Dendritic cell treated with granulocyte-macrophage colony-stimulating factor and Interleukin-4, amounts not matched to agents 40 ng/mL and 50 ng/mL, for 4 days (primary cell): Measurements from ENCODE around the gene YBX2.
A peak's percentile ranks its signal among the peaks of the same experiment; 100 is the strongest.
"Not testable (repeated sequence)": the region's sequence is repeated elsewhere in the genome, so short reads cannot be mapped to it uniquely, and the experiment has no call there.

Experiments used
- H3K27ac Mint-ChIP-seq: one replicate; pipeline ENCODE4 v1.8.0; 2022; ENCODE audit warnings: mild to moderate bottlenecking, mixed read lengths
- H3K27me3 Mint-ChIP-seq: one replicate; pipeline ENCODE4 v1.8.0; 2022; ENCODE audit warnings: mild to moderate bottlenecking, mixed read lengths
- H3K36me3 Mint-ChIP-seq: one replicate; pipeline ENCODE4 v1.8.0; 2022; ENCODE audit warnings: low read depth, mixed read lengths
- H3K4me1 Mint-ChIP-seq: one replicate; pipeline ENCODE4 v1.8.0; 2022; ENCODE audit warnings: low read depth, mixed read lengths
- H3K4me3 Mint-ChIP-seq: one replicate; pipeline ENCODE4 v1.8.0; 2022; ENCODE audit warnings: mild to moderate bottlenecking, moderate library complexity, mixed read lengths
- H3K9me3 Mint-ChIP-seq: one replicate; pipeline ENCODE4 v1.8.0; 2022; ENCODE audit warnings: mixed read lengths
- intact Hi-C: fragments of 100-400 bp; cut with micrococcal nuclease; formaldehyde crosslinking; loops from one replicate; pipeline ENCODE4 v1.15.0; 2022

Gene YBX2

DNA sequence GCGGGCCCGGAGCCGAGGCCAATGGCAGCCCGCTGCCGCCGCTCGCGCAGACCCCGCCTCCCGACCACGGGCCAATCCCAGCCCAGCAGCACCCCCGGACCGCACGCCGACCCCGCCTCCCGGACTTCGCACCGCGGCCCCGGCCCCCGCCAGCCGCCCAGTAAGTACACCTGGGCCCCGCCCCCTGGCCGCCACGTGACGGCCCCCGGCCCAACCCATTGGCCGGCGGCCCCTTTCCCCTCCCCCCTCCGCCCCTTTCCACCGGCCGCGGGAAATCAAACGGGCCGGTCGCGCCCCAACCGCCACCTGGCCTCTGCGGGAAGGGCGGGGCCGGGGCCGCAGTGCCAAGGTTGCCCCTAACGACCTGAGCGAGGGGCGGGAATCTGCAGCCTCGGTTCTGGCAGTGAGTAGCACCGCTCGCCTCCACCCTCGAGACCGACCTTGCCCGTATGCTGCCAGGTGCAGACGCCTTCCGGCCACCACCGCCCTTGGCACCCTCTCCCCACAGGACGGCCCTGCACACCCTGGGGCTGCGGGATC is at the start of gene YBX2:
YBX2 (minus strand) TSS at position 26 of the 540 bp plus-strand sequence. CDS start 139 bp downstream, outside the sequence.
- H3K27ac Mint-ChIP-seq: no peak within 1 kb of the TSS
- intact Hi-C loops: no loop called here

DNA sequence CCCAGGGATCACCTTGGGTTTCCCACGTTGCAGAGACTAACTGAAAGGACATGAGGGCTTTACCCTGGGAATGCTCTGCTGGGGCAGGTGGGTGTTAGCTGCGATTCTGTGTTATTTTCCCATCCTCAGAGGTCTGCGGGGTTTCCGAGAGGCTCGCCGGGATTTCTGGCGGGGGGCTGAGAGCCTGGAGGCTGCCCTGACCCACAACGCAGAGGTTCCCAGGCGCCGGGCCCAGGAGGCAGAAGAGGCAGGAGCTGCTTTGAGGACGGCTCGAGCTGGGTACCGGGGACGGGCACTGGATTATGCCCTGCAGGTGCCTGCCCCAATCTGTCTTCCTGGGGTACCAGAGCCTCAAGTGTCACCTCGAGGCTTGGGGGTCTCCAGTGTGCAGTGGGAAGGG is 48.8 kb upstream of the YBX2 start:
- Mint-ChIP-seq H3K27ac (peak overlapping the region; percentile 19), H3K36me3 (peaks cover 91% of the 10 kb centered on the region), H3K4me1 (peaks cover 26% of the 10 kb centered on the region), H3K9me3 (no peaks in the 10 kb centered on the region), H3K27me3 (no peaks in the 10 kb centered on the region), H3K4me3 (no peak overlapping the region)
- intact Hi-C loops: no loop called here

More for the DNA sequence above, at the start of gene YBX2:
- H3K27me3 Mint-ChIP-seq: peaks cover 81% of the 10 kb centered on the region
- H3K4me3 Mint-ChIP-seq: peak within 1 kb of the TSS; percentile 61
- no peaks in the 10 kb centered on the region for H3K36me3 Mint-ChIP-seq
- H3K9me3 Mint-ChIP-seq: no peaks in the 10 kb centered on the region
- H3K4me1 Mint-ChIP-seq: peaks cover 30% of the 10 kb centered on the region

DNA sequence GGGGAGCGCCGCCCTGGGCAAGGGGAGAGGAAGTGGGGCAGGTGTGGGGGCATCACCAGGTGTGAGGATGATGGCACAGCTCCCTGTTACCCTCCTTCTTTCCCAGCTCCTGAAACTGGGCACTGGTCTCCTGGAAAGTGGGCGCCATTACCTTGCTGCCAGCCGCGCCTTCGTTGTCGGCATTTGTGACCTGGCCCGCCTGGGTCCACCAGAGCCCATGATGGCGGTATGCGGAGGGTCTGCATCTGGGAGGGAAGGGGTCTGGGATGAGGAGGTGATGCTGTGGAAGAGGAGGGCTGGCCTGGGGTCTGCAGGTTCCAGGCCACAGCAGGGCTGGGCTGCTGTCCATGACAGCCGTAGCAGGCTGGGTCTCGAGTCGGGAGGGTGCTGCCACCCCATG is 47.4 kb upstream of the YBX2 start:
- Mint-ChIP-seq H3K4me3 (no peak overlapping the region), H3K36me3 (peaks cover 77% of the 10 kb centered on the region), H3K27me3 (no peaks in the 10 kb centered on the region), H3K27ac (no peak overlapping the region), H3K9me3 (no peaks in the 10 kb centered on the region), H3K4me1 (peaks cover 28% of the 10 kb centered on the region)
- intact Hi-C loops: no loop called here

DNA sequence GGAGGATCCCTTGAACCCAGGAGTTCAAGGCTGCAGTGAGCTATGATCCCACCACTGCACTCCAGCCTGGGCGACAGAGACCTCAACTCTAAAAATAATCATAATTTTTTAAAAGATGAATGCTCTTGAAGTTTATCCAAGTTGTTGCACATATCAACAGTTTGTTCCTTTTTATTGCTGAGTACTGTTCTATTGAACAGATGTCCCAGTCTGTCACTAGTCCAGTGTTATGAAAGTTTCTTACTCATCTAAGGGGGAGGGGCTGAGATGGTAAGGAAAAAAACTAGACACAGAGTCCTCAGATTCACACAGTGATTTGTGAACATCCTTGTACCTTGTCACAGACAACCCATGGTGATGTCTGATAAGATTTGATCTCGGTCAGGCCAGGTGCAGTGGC is 45.7 kb upstream of the YBX2 start:
- Mint-ChIP-seq H3K36me3 (peaks cover 64% of the 10 kb centered on the region), H3K9me3 (no peaks in the 10 kb centered on the region), H3K27ac (no peak overlapping the region), H3K27me3 (no peaks in the 10 kb centered on the region), H3K4me3 (no peak overlapping the region), H3K4me1 (peaks cover 44% of the 10 kb centered on the region)
- intact Hi-C loops: no loop called here

DNA sequence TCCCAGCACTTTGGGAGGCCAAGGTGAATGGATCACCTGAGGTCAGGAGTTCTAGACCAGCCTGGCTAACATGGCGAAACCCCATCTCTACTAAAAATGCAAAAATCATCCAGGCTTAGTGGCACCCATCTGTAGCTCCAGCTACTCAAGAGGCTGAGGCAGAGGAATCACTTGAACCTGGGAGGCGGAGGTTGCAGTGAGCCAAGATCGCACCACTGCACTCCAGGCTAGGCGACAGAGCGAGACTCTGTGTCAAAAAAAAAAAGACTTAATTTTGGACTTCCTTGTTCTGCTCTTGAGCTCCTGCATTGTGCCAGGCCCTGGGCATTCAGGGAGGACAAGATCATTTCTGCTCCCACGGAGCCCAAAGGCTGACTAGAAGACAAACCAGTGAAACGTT is 43.2 kb upstream of the YBX2 start:
- Mint-ChIP-seq H3K36me3 (peaks cover 38% of the 10 kb centered on the region), H3K27ac (peak overlapping the region; percentile 73), H3K4me3 (peak overlapping the region; percentile 80), H3K4me1 (peaks cover 49% of the 10 kb centered on the region)
- intact Hi-C loops: loop anchor here (10.0 kb wide), 1 partner anchor 53 kb away; the partner anchor contains the start of gene SLC2A4
- not testable (repeated sequence) for H3K27me3 Mint-ChIP-seq, H3K9me3 Mint-ChIP-seq

DNA sequence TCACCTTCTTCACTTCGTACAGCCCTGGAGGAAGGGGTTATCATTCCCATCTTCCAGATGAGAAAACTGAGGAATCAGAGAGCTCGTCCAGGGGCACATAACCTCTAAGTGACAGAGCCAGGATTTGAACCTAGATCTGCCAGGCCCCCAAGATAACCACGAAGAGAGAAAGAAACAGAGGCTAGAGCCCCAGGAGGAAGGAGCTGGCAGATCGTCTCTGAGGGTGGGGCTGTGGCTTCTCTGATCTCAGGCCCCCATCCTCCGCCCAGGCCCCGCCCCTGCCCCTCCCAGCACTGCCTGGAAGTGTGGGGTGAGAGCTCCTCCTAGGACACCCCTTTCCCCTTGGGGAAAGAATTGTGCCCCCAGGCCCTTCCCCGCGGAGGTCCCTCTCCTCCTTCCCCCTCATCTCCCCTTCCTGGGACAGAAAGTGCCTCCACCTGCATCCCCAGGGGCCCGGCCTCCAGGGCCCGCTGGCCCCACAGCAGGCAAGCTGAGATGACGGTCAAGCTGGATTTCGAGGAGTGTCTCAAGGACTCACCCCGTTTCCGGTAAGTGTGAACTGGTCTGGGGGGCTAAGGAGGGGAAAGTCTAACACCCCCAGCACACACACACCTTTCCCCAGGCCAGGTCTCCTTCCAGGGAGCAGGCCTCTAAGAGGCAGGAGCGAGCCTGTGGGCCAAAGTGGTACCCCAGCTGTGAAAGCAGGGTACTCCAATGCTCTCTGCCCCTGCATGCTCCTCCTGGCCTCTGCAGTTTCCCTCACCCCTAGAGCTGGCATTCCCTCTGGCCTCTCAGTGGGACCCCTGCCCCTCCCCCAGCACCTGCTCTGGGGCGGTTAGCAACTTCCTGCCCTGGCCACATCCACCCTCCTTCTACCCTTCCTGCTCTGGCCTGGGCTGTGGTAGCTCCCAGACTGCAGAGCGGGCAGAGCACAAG is 42.1 kb upstream of the YBX2 start, which contains the start of gene ACAP1:
ACAP1 (plus strand) TSS at position 290 of the 936 bp plus-strand sequence; CDS start at position 496, 206 bp downstream.
- H3K9me3 Mint-ChIP-seq: no peaks in the 10 kb centered on the region
- peaks cover 27% of the 10 kb centered on the region for H3K36me3 Mint-ChIP-seq
- H3K27ac Mint-ChIP-seq: peak within 1 kb of the TSS; percentile 73
- intact Hi-C loops: loop anchor here (10.0 kb wide), 1 partner anchor 52 kb away; the partner anchor contains the start of gene SLC2A4
- no peaks in the 10 kb centered on the region for H3K27me3 Mint-ChIP-seq
- peaks cover 60% of the 10 kb centered on the region for H3K4me1 Mint-ChIP-seq
- H3K4me3 Mint-ChIP-seq: peak within 1 kb of the TSS; percentile 80

DNA sequence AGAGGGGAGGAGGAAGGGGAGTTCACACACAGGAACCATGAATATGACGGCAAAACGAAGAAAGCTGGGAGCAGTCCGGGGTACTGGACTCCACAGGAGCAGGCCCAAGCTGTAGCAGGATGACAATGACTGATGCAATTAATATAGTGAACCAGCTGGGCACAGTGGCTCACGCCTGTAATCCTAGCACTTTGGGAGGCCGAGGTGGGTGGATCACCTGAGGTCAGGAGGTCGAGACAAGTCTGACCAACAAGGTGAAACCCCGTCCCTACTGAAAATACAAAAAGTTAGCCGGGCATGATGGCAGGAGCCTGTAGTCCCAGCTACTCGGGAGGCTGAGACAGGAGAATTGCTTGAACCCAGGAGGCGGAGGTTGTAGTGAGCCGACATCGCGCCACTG is 41.3 kb upstream of the YBX2 start:
- peaks cover 67% of the 10 kb centered on the region for H3K4me1 Mint-ChIP-seq
- intact Hi-C loops: loop anchor here (10.0 kb wide), 1 partner anchor 51 kb away; the partner anchor contains the start of gene SLC2A4
- not testable (repeated sequence) for H3K27me3 Mint-ChIP-seq, H3K9me3 Mint-ChIP-seq
- H3K4me3 Mint-ChIP-seq: peak overlapping the region; percentile 80
- H3K36me3 Mint-ChIP-seq: peaks cover 21% of the 10 kb centered on the region
- peak overlapping the region; percentile 73 for H3K27ac Mint-ChIP-seq

DNA sequence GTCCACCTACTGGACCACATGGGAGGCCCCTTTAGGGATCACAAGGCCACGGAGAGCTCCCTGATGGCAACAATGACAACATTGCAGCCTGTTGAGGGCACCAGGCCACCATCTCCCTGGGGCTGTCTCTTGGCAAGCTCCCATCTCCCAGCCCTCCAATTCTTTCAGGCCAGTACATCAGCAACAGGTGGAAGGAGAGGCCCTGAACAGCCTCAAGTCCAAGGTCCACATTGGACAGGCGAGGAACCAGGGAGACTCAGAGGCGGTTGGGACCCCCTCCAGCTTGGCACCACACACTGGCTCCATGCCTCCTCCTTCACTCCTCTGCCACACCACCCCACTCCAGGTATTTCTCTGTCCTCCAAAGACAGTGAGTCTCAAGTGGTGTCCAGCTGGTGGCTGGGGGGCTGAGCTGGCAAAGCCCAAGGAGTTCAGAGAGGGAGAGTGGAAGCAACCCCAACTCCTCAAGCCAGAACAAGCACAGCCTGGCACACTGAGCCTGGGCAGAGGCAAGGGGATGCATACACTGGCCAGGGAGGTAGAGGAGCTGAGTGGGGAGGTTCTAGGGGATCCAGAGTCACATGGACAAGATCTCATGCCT is 40.6 kb upstream of the YBX2 start:
- intact Hi-C loops: loop anchor here (10.0 kb wide), 1 partner anchor 50 kb away; the partner anchor contains the start of gene SLC2A4
- peaks cover 71% of the 10 kb centered on the region for H3K4me1 Mint-ChIP-seq
- no peaks in the 10 kb centered on the region for H3K9me3 Mint-ChIP-seq
- H3K27me3 Mint-ChIP-seq: no peaks in the 10 kb centered on the region
- H3K4me3 Mint-ChIP-seq: no peak overlapping the region
- H3K36me3 Mint-ChIP-seq: peaks cover 14% of the 10 kb centered on the region
- peak overlapping the region; percentile 73 for H3K27ac Mint-ChIP-seq

DNA sequence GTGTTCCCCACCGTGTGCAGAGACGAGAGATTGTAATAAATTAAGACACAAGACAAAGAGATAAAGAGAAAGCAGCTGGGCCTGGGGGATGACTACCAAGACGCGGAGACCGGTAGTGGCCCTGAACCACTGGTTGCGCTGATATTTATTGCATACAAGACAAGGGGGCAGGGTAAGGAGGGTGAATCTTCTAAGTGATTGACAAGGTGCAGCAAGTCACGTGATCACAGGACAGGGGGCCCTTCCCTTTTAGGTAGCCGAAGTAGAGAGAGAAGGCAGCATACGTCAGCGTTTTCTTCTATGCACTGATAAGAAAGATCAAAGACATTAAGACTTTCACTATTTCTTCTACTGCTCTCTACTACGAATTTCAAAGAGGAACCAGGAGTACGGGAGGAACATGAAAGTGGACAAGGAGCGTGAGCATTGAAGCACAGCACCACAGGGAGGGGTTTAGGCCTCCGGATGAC is 38.2 kb upstream of the YBX2 start:
- intact Hi-C loops: loop anchor here (10.0 kb wide), 1 partner anchor 48 kb away; the partner anchor contains the start of gene SLC2A4
- H3K27me3 Mint-ChIP-seq, H3K9me3 Mint-ChIP-seq: not testable (repeated sequence)
- Mint-ChIP-seq H3K4me1 (peaks cover 73% of the 10 kb centered on the region), H3K36me3 (peaks cover 11% of the 10 kb centered on the region), H3K27ac (peak overlapping the region; percentile 76), H3K4me3 (peak overlapping the region; percentile 56)

DNA sequence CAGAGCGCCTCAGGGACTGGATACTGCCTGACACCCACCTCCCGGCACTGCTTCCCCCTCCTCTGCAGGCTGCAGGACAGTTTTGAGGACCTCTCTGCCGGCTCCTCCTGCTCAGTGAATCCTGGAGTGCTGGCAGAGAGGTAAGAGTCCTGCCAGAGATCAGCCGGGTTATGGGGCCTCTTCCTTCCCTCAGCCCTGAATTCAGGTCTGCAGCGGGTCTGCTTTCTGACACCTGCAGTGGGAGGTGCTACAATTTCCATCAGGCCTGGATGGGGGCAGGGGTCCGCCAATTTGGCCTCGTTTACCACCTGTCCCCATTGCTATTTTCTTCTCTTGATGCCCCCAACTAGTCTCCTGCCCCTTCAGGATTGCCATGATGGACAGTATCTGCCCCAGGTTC is 37.7 kb upstream of the YBX2 start:
- Mint-ChIP-seq H3K27ac (peak overlapping the region; percentile 76), H3K27me3 (no peaks in the 10 kb centered on the region), H3K4me1 (peaks cover 73% of the 10 kb centered on the region), H3K4me3 (peak overlapping the region; percentile 56), H3K9me3 (no peaks in the 10 kb centered on the region), H3K36me3 (peaks cover 16% of the 10 kb centered on the region)
- intact Hi-C loops: loop anchor here (10.0 kb wide), 1 partner anchor 47 kb away; the partner anchor contains the start of gene SLC2A4

DNA sequence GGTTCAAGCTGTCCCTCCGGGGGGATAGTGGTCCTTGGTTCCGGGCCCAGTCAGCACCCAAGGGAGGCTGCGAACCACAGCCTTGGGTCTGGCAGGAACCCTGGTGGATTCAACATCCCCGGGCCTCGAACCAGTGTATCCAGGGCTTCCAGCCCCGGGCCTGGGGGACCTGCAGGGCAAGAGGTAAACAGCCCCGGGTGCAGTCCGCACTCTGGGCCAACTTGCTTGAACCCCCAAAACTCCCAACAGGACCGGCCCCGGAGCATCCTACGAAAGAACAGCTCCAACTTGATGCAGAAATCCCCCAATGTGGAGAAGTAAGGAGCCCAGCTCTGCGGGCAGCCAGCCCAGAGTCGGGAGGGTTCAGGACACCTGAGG is 36.2 kb upstream of the YBX2 start:
- Mint-ChIP-seq H3K27ac (peak overlapping the region; percentile 98), H3K27me3 (no peaks in the 10 kb centered on the region), H3K36me3 (peaks cover 31% of the 10 kb centered on the region), H3K9me3 (no peaks in the 10 kb centered on the region), H3K4me3 (peak overlapping the region; percentile 99), H3K4me1 (peaks cover 62% of the 10 kb centered on the region)
- intact Hi-C loops: loop anchor here (10.0 kb wide), 1 partner anchor 46 kb away; the partner anchor contains the start of gene SLC2A4

DNA sequence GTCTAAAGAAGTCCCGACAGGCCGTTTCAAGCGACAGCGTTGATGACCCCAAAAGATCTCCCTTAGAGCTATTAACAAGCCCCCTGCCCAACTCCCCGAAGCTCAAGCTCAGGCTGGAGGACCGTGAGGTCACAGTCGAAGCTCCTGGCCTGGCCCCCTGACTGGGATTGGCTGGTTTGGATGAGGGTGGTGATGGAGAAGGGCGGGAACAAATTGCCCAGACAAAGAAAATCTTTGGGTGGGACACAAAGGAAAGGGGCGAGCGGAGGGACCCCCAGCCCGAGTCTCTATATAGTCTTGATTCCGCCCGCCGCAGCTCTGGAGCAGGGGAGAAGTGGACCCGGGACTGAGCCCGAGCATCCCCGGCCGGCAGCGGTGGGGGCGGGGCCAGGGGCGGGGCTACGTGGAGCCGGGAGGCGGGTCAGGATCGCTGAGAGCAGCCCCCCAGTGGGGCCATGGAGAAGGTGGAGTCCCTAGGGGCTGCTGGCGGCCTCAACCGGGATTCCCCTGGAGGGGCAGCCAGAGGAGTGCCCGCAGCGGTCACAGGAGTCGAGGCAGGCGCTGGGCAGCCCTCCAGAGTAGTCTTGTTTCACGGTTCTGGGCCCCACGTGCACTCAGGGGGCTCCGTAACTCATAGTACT is 35.7 kb upstream of the YBX2 start:
- Mint-ChIP-seq H3K4me1 (peaks cover 56% of the 10 kb centered on the region), H3K36me3 (peaks cover 36% of the 10 kb centered on the region), H3K27ac (peak overlapping the region; percentile 98), H3K9me3 (no peaks in the 10 kb centered on the region), H3K27me3 (no peaks in the 10 kb centered on the region), H3K4me3 (peak overlapping the region; percentile 99)
- intact Hi-C loops: loop anchor here (1.0 to 10.0 kb wide), 2 partner anchors 20 to 45 kb away; partner anchors contain the start of gene SLC2A4

DNA sequence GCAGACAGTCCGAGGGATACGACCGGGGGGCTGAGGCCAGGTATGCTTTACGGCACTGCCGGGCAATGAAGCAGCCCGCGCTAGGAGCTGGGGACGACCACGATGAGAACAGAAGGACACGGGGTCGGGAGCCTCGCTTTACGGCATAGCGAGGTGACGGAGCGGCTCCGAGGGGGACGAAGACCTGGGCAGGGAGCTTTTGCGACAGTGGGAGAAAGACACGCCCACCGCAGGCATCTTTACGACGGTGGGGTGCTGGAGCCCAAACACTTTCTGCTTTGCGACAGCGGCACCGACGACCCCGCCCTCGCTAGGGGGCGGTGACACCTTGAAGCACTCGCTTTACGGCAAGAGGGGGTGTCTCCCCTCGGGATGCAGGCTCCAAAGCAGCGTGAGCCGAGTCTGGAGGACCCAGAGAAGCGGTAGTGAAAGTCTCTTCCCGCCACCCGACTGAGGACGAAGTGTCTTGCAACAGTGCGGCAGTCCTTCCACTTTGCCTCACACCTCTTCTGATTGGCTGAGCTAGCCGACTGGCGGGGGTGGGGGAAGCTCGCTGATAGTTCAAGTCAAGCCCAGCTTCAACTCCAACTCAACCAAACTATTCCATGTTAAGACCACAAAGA is 35.0 kb upstream of the YBX2 start:
- peaks cover 54% of the 10 kb centered on the region for H3K4me1 Mint-ChIP-seq
- intact Hi-C loops: loop anchor here (1.0 kb wide), 1 partner anchor 21 kb away; no protein-coding TSS in a partner anchor
- H3K9me3 Mint-ChIP-seq: no peaks in the 10 kb centered on the region
- H3K36me3 Mint-ChIP-seq: peaks cover 42% of the 10 kb centered on the region
- H3K27me3 Mint-ChIP-seq: no peaks in the 10 kb centered on the region
- H3K27ac Mint-ChIP-seq: peak overlapping the region; percentile 98
- peak overlapping the region; percentile 99 for H3K4me3 Mint-ChIP-seq
